Body of pancreas (tissue), 4 donors: Measurements from ENCODE around the gene CACNA1C. TPM values are rescaled to one million over a fixed set of nuclear protein-coding genes. Genes with fewer than 3 reads are reported as not detected.

ENCODE experiments used
- ATAC-seq: fragments of 150-250 bp; one replicate; pipeline ENCODE4 v1.9.1; 2016
- DNase-seq, 4 donors: peaks; one replicate each; pipeline ENCODE4 v3.0.0-alpha.2; 2019
- H3K27ac ChIP-seq, 4 donors: fragments of 200-600 bp; sonication (generic); 1 replicate in 3 of 4; 2 replicates in 1 of 4; pipeline versions ENCODE4 v1.5.1 to v1.6.1; 2016 to 2019; ENCODE audit warnings: mild to moderate bottlenecking in 1 of 4, mixed read lengths in 1 of 4, moderate library complexity in 1 of 4
- H3K27me3 ChIP-seq, 2 donors: fragments of 200-600 bp; sonication (generic); one replicate each; pipeline ENCODE4 v1.6.0; 2016; ENCODE audit warnings: mild to moderate bottlenecking in 1 of 2
- H3K36me3 ChIP-seq, 2 donors: fragments of 200-600 bp; sonication (generic); replicated peaks in 1 of 2; 2 replicates each; pipeline ENCODE4 v1.5.1; 2016; ENCODE audit warnings: low read depth in 2 of 2; ENCODE audit not compliant: insufficient read depth in 1 of 2
- H3K4me1 ChIP-seq: fragments of 200-600 bp; sonication (generic); one replicate; pipeline ENCODE4 v1.6.0; 2016
- H3K4me3 ChIP-seq, 2 donors: fragments of 200-600 bp; sonication (generic); 1 replicate in 1 of 2; 2 replicates in 1 of 2; pipeline ENCODE4 v1.5.1; 2016 to 2019
- H3K9me3 ChIP-seq, 3 donors: fragments of 200-600 bp; sonication (generic); 1 replicate in 2 of 3; 2 replicates in 1 of 3; pipeline ENCODE4 v1.5.1; 2016
- CTCF ChIP-seq, 7 experiments: fragments of 450-650 bp in 4 of 7; fragments of 200-600 bp in 3 of 7; sonication (generic) in 3 of 7; IDR thresholded peaks; one replicate each; pipeline ENCODE4 v1.5.1; 2016 to 2019; ENCODE audit warnings: antibody characterized with exemption in 7 of 7
- POLR2A ChIP-seq, 3 donors: fragments of 450-650 bp; IDR thresholded peaks; one replicate each; pipeline ENCODE4 v1.6.1; 2016; ENCODE audit warnings: antibody characterized with exemption in 3 of 3, mild to moderate bottlenecking in 2 of 3
- WGBS, 2 donors: methylation state at CpG; one replicate each; pipeline ENCODE4 v1.1.5; 2017; 5-methylcytosine and 5-hydroxymethylcytosine counted together
- intact Hi-C: fragments of 100-400 bp; cut with DNase I; formaldehyde crosslinking; loops from one replicate; pipeline ENCODE4 v1.15.1; 2023
- total RNA-seq, 2 donors: library from RNA; depleted of rRNA; stranded (reverse); fragments of >200 nt; gene quantifications; one replicate each; pipeline ENCODE4 v1.1.0, GENCODE V29; 2016

CACNA1C gene
- total RNA-seq, 2 donors from 2014 or later, result 2.3 to 4.4 TPM

DNA sequence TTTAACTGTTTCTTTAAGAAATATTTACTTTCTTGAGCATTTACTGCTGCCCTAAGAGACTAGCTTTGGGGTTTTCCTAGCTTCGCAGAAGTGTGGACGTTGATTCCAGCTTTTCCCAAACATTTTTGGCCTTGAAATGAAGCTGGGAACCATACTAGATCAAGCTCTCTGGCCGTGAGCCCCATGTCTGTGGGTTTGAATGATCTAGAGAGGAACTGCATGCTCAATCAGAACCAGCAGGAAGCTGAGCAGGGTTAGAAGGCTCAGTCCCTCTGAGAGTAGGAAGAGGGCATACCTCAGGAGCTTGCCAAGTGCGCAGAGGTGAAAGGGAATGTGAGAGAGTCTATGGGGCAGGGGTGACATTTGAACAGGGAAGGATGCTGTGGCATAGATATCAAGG is 292.1 kb downstream of the CACNA1C start:
- DNase-seq, result no peak
- no peak for ATAC-seq
- TF ChIP-seq POLR2A (IDR thresholded peaks at IDR 0.05) (no peak), CTCF (IDR thresholded peaks at IDR 0.05) (no peak)
- intact Hi-C loops, result no loop called here
- Histone ChIP-seq H3K4me1 (no peaks in the 10 kb centered on the region), H3K27ac (no peak overlapping the region), H3K36me3 (no peaks in the 10 kb centered on the region), H3K4me3 (no peak overlapping the region), H3K9me3 (no peaks in the 10 kb centered on the region), H3K27me3 (no peaks in the 10 kb centered on the region)
- WGBS, 2 donors, result 40 to 45% methylated on average over 4 of the region's 4 CpGs

GRCh38 chr12:2345902-2346301 is 293.1 kb downstream of the CACNA1C start:
- no peaks in the 10 kb centered on the region for H3K4me1 ChIP-seq
- no peak for DNase-seq
- no peak for TF ChIP-seq CTCF (IDR thresholded peaks at IDR 0.05)
- no peak for TF ChIP-seq POLR2A (IDR thresholded peaks at IDR 0.05)
- H3K9me3 ChIP-seq, result no peaks in the 10 kb centered on the region
- no peak overlapping the region for H3K4me3 ChIP-seq
- H3K36me3 ChIP-seq, result no peaks in the 10 kb centered on the region
- intact Hi-C loops, result no loop called here
- no peaks in the 10 kb centered on the region for H3K27me3 ChIP-seq
- WGBS, 2 donors, result 51 to 54% methylated on average over 8 to 11 of the region's 11 CpGs
- no peak overlapping the region for H3K27ac ChIP-seq
- ATAC-seq, result no peak

GRCh38 chr12:2346416-2346815 is 293.6 kb downstream of the CACNA1C start:
- WGBS, 2 donors, result 72% methylated on average over 5 of the region's 5 CpGs
- ATAC-seq (no peak), DNase-seq (no peak)
- Histone ChIP-seq H3K36me3 (no peaks in the 10 kb centered on the region), H3K27me3 (no peaks in the 10 kb centered on the region), H3K4me1 (no peaks in the 10 kb centered on the region), H3K4me3 (no peak overlapping the region), H3K27ac (no peak overlapping the region), H3K9me3 (no peaks in the 10 kb centered on the region)
- TF ChIP-seq POLR2A (IDR thresholded peaks at IDR 0.05) (no peak), CTCF (IDR thresholded peaks at IDR 0.05) (no peak)
- intact Hi-C loops, result no loop called here

- H3K4me1 ChIP-seq, result no peaks in the 10 kb centered on the region
- H3K4me3 ChIP-seq, result no peak overlapping the region
- no peaks in the 10 kb centered on the region for H3K27me3 ChIP-seq
- intact Hi-C loops, result no loop called here
- 80 to 82% methylated on average over 6 of the region's 6 CpGs for WGBS, 2 donors
- DNase-seq (no peak), ATAC-seq (no peak)
- H3K9me3 ChIP-seq, result no peaks in the 10 kb centered on the region
- H3K27ac ChIP-seq, result no peak overlapping the region
- H3K36me3 ChIP-seq, result no peaks in the 10 kb centered on the region
- no peak for TF ChIP-seq CTCF (IDR thresholded peaks at IDR 0.05)
- no peak for TF ChIP-seq POLR2A (IDR thresholded peaks at IDR 0.05)
These were observed 294.5 kb downstream of the CACNA1C start for GRCh38 chr12:2347137-2347843.

DNA sequence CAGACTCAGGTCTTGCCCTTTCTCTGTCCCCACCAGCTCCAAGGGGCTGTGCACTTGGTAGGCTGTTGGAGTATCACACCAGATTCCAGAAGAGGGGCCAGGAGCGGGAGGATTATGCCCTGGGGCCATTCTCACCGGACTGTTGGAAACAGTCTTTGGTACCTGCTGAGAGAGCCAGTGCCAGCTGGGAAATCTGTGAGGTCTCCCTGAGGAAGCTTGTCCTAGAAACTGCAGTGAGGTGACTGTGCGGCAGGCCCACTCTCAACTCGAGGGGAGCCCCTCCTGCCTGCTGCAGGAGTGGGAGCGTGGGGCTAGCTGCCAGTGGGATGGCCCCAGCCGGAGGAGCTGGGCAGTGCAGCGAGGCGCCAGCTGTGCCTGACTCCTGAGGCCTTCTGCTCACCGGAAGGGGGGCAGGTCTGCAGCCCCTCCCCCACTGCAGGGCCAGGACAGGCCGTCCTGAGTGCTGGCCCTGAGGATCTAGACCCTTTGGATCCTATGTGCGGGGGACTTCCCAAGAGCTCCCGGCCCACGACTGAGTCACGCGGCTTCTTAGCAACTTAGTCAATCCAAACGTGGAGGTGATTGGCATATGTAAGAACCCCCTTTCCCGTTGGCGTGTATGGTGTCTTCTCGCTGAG is 295.2 kb downstream of the CACNA1C start:
- intact Hi-C loops, result no loop called here
- no peaks in the 10 kb centered on the region for H3K27me3 ChIP-seq
- no peaks in the 10 kb centered on the region for H3K9me3 ChIP-seq
- no peak overlapping the region for H3K4me3 ChIP-seq
- no peaks in the 10 kb centered on the region for H3K4me1 ChIP-seq
- DNase-seq (no peak), ATAC-seq (no peak)
- 72 to 92% methylated on average over 3 to 19 of the region's 19 CpGs for whole genome bisulfite sequencing, 2 donors
- H3K36me3 ChIP-seq, result no peaks in the 10 kb centered on the region
- TF ChIP-seq POLR2A (IDR thresholded peaks at IDR 0.05) (no peak), CTCF (IDR thresholded peaks at IDR 0.05) (no peak)
- H3K27ac ChIP-seq, result no peak overlapping the region
